Neuron (in vitro differentiated cells): Measurements from ENCODE around the gene DENND2A.
"Not testable (repeated sequence)": the region's sequence is repeated elsewhere in the genome, so short reads cannot be mapped to it uniquely, and the experiment has no call there.

Source experiments
- H2AFZ ChIP-seq: one replicate; pipeline ENCODE4 v1.6.1; 2013; ENCODE audit warnings: low read depth, mild to moderate bottlenecking, inconsistent platforms, low read length, moderate library complexity
- H3K27me3 ChIP-seq: one replicate; pipeline ENCODE4 v1.6.1; 2013; ENCODE audit warnings: low read length; ENCODE audit not compliant: insufficient read depth
- H3K36me3 ChIP-seq: one replicate; pipeline ENCODE4 v1.6.1; 2013; ENCODE audit warnings: low read length; ENCODE audit not compliant: insufficient read depth
- H3K4me1 ChIP-seq: one replicate; pipeline ENCODE4 v1.6.1; 2013; ENCODE audit warnings: low read length; ENCODE audit not compliant: insufficient read depth
- H3K4me3 ChIP-seq: 2 replicates; pipeline ENCODE4 v1.5.1; 2013; ENCODE audit warnings: mild to moderate bottlenecking, low read length, moderate library complexity
- H3K9me3 ChIP-seq: one replicate; pipeline ENCODE4 v1.6.1; 2013; ENCODE audit warnings: low read length

The DENND2A gene

GRCh38 chr7:140668641-140669040 is 28.0 kb upstream of the DENND2A start:
- no peaks in the 10 kb centered on the region for H3K9me3 ChIP-seq
- H3K36me3 ChIP-seq, result no peaks in the 10 kb centered on the region
- H3K27me3 ChIP-seq, result peaks cover 11% of the 10 kb centered on the region
- H2AFZ ChIP-seq, result no peak overlapping the region
- H3K4me3 ChIP-seq, result no peak overlapping the region
- no peaks in the 10 kb centered on the region for H3K4me1 ChIP-seq

- H3K4me3 ChIP-seq, result no peak overlapping the region
- no peaks in the 10 kb centered on the region for H3K36me3 ChIP-seq
- H3K27me3 ChIP-seq, result peaks cover 11% of the 10 kb centered on the region
- H2AFZ ChIP-seq, result no peak overlapping the region
- no peaks in the 10 kb centered on the region for H3K9me3 ChIP-seq
- no peaks in the 10 kb centered on the region for H3K4me1 ChIP-seq
Observed at GRCh38 chr7:140667476-140667875, 26.9 kb upstream of the DENND2A start.

GRCh38 chr7:140662938-140663337 is 22.3 kb upstream of the DENND2A start:
- H3K4me3 ChIP-seq, H2AFZ ChIP-seq, H3K36me3 ChIP-seq, H3K9me3 ChIP-seq, H3K4me1 ChIP-seq: not testable (repeated sequence)
- peaks cover 12% of the 10 kb centered on the region for H3K27me3 ChIP-seq

- no peaks in the 10 kb centered on the region for H3K4me1 ChIP-seq
- H3K27me3 ChIP-seq, result peaks cover 4% of the 10 kb centered on the region
- peaks cover 2% of the 10 kb centered on the region for H3K9me3 ChIP-seq
- H3K4me3 ChIP-seq, result no peak overlapping the region
- no peak overlapping the region for H2AFZ ChIP-seq
- H3K36me3 ChIP-seq, result no peaks in the 10 kb centered on the region
Observed at GRCh38 chr7:140661124-140661523, 20.5 kb upstream of the DENND2A start.

GRCh38 chr7:140659856-140660255 is 19.2 kb upstream of the DENND2A start:
- Histone ChIP-seq H3K4me3 (no peak overlapping the region), H2AFZ (no peak overlapping the region), H3K27me3 (peaks cover 4% of the 10 kb centered on the region), H3K4me1 (no peaks in the 10 kb centered on the region), H3K9me3 (peaks cover 2% of the 10 kb centered on the region), H3K36me3 (no peaks in the 10 kb centered on the region)

GRCh38 chr7:140657891-140658290 is 17.3 kb upstream of the DENND2A start:
- Histone ChIP-seq H3K36me3 (no peaks in the 10 kb centered on the region), H3K27me3 (peaks cover 4% of the 10 kb centered on the region), H3K9me3 (peaks cover 2% of the 10 kb centered on the region), H3K4me1 (peaks cover 2% of the 10 kb centered on the region), H2AFZ (no peak overlapping the region), H3K4me3 (no peak overlapping the region)

- H3K9me3 ChIP-seq, result peaks cover 2% of the 10 kb centered on the region
- H3K36me3 ChIP-seq, result no peaks in the 10 kb centered on the region
- peaks cover 2% of the 10 kb centered on the region for H3K4me1 ChIP-seq
- H3K4me3 ChIP-seq, result no peak overlapping the region
- peaks cover 4% of the 10 kb centered on the region for H3K27me3 ChIP-seq
- H2AFZ ChIP-seq, result no peak overlapping the region
Observed at GRCh38 chr7:140656548-140657515, 16.2 kb upstream of the DENND2A start.

- H2AFZ ChIP-seq, result no peak overlapping the region
- H3K36me3 ChIP-seq, result no peaks in the 10 kb centered on the region
- peaks cover 2% of the 10 kb centered on the region for H3K9me3 ChIP-seq
- H3K4me1 ChIP-seq, result peaks cover 2% of the 10 kb centered on the region
- no peak overlapping the region for H3K4me3 ChIP-seq
- H3K27me3 ChIP-seq, result peaks cover 4% of the 10 kb centered on the region
Observed at GRCh38 chr7:140655511-140656408, 15.1 kb upstream of the DENND2A start.

GRCh38 chr7:140654661-140655060 is 14.0 kb upstream of the DENND2A start:
- H3K9me3 ChIP-seq, result no peaks in the 10 kb centered on the region
- H3K4me1 ChIP-seq, result peaks cover 2% of the 10 kb centered on the region
- peaks cover 4% of the 10 kb centered on the region for H3K27me3 ChIP-seq
- H2AFZ ChIP-seq, result no peak overlapping the region
- no peaks in the 10 kb centered on the region for H3K36me3 ChIP-seq
- H3K4me3 ChIP-seq, result no peak overlapping the region

GRCh38 chr7:140654109-140654387 is 13.4 kb upstream of the DENND2A start:
- Histone ChIP-seq H3K9me3 (no peaks in the 10 kb centered on the region), H3K36me3 (no peaks in the 10 kb centered on the region), H2AFZ (no peak overlapping the region), H3K27me3 (peaks cover 4% of the 10 kb centered on the region), H3K4me1 (peaks cover 2% of the 10 kb centered on the region), H3K4me3 (no peak overlapping the region)

- no peak overlapping the region for H3K4me3 ChIP-seq
- peaks cover 4% of the 10 kb centered on the region for H3K27me3 ChIP-seq
- H3K9me3 ChIP-seq, result no peaks in the 10 kb centered on the region
- H3K36me3 ChIP-seq, result no peaks in the 10 kb centered on the region
- H2AFZ ChIP-seq, result peak overlapping the region; percentile 11
- H3K4me1 ChIP-seq, result peaks cover 2% of the 10 kb centered on the region
Observed at GRCh38 chr7:140653319-140654108, 12.9 kb upstream of the DENND2A start.

- H2AFZ ChIP-seq, result no peak overlapping the region
- no peaks in the 10 kb centered on the region for H3K9me3 ChIP-seq
- H3K27me3 ChIP-seq, result no peaks in the 10 kb centered on the region
- H3K4me1 ChIP-seq, result peaks cover 12% of the 10 kb centered on the region
- no peaks in the 10 kb centered on the region for H3K36me3 ChIP-seq
- H3K4me3 ChIP-seq, result no peak overlapping the region
Observed at GRCh38 chr7:140650367-140650766, 9.8 kb upstream of the DENND2A start.
